DND-41 (cell line): ENCODE measurements around the gene NDUFC2.

Experiments used
- ATAC-seq: fragments of 200-7000 bp; cut with Tn5 transposase; 3 replicates; pipeline ENCODE4 v1.9.1; 2021; ENCODE audit warnings: low read depth; ENCODE audit not compliant: insufficient read depth
- DNase-seq: peaks from one replicate; pipeline ENCODE4 v3.0.0-alpha.2; 2020
- H2AFZ ChIP-seq: 2 replicates; pipeline ENCODE4 v1.6.0; 2012; ENCODE audit warnings: low read depth, low read length
- H3K27ac ChIP-seq: 2 replicates; pipeline ENCODE4 v1.5.1; 2012; ENCODE audit warnings: low read length, inconsistent platforms
- H3K27me3 ChIP-seq: fragments of 200-600 bp; sonication (generic); 2 replicates; pipeline ENCODE4 v1.6.0; 2012; ENCODE audit warnings: low read length, mild to moderate bottlenecking, inconsistent platforms; ENCODE audit not compliant: insufficient read depth, poor library complexity
- H3K36me3 ChIP-seq: 2 replicates; pipeline ENCODE4 v1.5.1; 2012; ENCODE audit warnings: low read length, inconsistent platforms; ENCODE audit not compliant: insufficient read depth
- H3K4me1 ChIP-seq: 2 replicates; pipeline ENCODE4 v1.5.1; 2012; ENCODE audit warnings: mild to moderate bottlenecking, low read length; ENCODE audit not compliant: insufficient read depth
- H3K4me2 ChIP-seq: 2 replicates; pipeline ENCODE4 v1.6.0; 2012; ENCODE audit warnings: mild to moderate bottlenecking, moderate library complexity, low read length, inconsistent platforms; ENCODE audit not compliant: insufficient read depth
- H3K4me3 ChIP-seq, 2 experiments: fragments of 200-600 bp in 1 of 2; shearing (Covaris generic) in 1 of 2; 2 replicates each; pipeline ENCODE4 v1.5.1; 2012 to 2016; ENCODE audit warnings: inconsistent platforms in 2 of 2, low read length in 2 of 2, mild to moderate bottlenecking in 2 of 2, low read depth in 1 of 2, moderate library complexity in 1 of 2
- H3K79me2 ChIP-seq: 2 replicates; pipeline ENCODE4 v1.6.0; 2012; ENCODE audit warnings: low read length, inconsistent platforms; ENCODE audit not compliant: insufficient read depth
- H3K9ac ChIP-seq: 2 replicates; pipeline ENCODE4 v1.6.0; 2012; ENCODE audit warnings: low read depth, mild to moderate bottlenecking, inconsistent platforms, low read length, moderate library complexity
- H3K9me3 ChIP-seq: 2 replicates; pipeline ENCODE4 v1.5.1; 2012; ENCODE audit warnings: low read length, moderate library complexity, mild to moderate bottlenecking, inconsistent platforms; ENCODE audit not compliant: insufficient read depth, severe bottlenecking
- H4K20me1 ChIP-seq: 2 replicates; pipeline ENCODE4 v1.6.0; 2012; ENCODE audit warnings: low read length; ENCODE audit not compliant: insufficient read depth
- CTCF ChIP-seq: IDR thresholded peaks from 2 replicates; pipeline ENCODE4 v1.5.1; 2012; ENCODE audit warnings: borderline replicate concordance, low read length, moderate library complexity, mild to moderate bottlenecking; ENCODE audit not compliant: poor library complexity, severe bottlenecking; ENCODE audit errors: extremely low read depth
- EZH2 ChIP-seq: IDR thresholded peaks from 3 replicates; pipeline ENCODE4 v1.6.1; 2012; ENCODE audit warnings: borderline replicate concordance, low read depth, mild to moderate bottlenecking, moderate library complexity, low read length, inconsistent platforms; ENCODE audit not compliant: severe bottlenecking

NDUFC2 gene

GRCh38 chr11:78067704-78068103 is 12.0 kb downstream of the NDUFC2 start:
- Histone ChIP-seq H2AFZ (no peak overlapping the region), H3K4me2 (no peak overlapping the region), H3K79me2 (peaks cover 24% of the 10 kb centered on the region), H3K27me3 (no peaks in the 10 kb centered on the region), H3K36me3 (peaks cover 52% of the 10 kb centered on the region), H3K9ac (no peak overlapping the region), H3K9me3 (no peaks in the 10 kb centered on the region), H3K4me1 (no peaks in the 10 kb centered on the region), H3K4me3 (no peak overlapping the region), H4K20me1 (peaks cover 7% of the 10 kb centered on the region; the same call in 1 of the 2 replicates), H3K27ac (no peak overlapping the region)
- ATAC-seq (no peak), DNase-seq (no peak)
- TF ChIP-seq CTCF (no peak), EZH2 (no peak)

- Histone ChIP-seq H3K4me1 (no peaks in the 10 kb centered on the region), H3K36me3 (peaks cover 41% of the 10 kb centered on the region), H2AFZ (no peak overlapping the region), H3K27ac (no peak overlapping the region), H4K20me1 (no peaks in the 10 kb centered on the region; the same call in 1 of the 2 replicates), H3K79me2 (peaks cover 13% of the 10 kb centered on the region), H3K9me3 (no peaks in the 10 kb centered on the region), H3K4me2 (no peak overlapping the region), H3K27me3 (no peaks in the 10 kb centered on the region), H3K4me3 (no peak overlapping the region), H3K9ac (no peak overlapping the region)
- peak; percentile 47; the same call in 2 of the 3 replicates for ATAC-seq
- TF ChIP-seq EZH2 (no peak), CTCF (no peak)
- no peak for DNase-seq
Observed at GRCh38 chr11:78066471-78066870, 13.2 kb downstream of the NDUFC2 start.

- Histone ChIP-seq H3K4me1 (no peaks in the 10 kb centered on the region), H4K20me1 (no peaks in the 10 kb centered on the region; the same call in 1 of the 2 replicates), H3K9ac (no peak overlapping the region), H3K27me3 (no peaks in the 10 kb centered on the region), H3K4me3 (no peak overlapping the region), H3K4me2 (no peak overlapping the region), H3K36me3 (peaks cover 28% of the 10 kb centered on the region; the same call in 1 of the 2 replicates), H3K79me2 (peaks cover 3% of the 10 kb centered on the region; the same call in 1 of the 2 replicates), H2AFZ (no peak overlapping the region), H3K9me3 (no peaks in the 10 kb centered on the region), H3K27ac (no peak overlapping the region)
- DNase-seq (no peak), ATAC-seq (no peak)
- TF ChIP-seq EZH2 (no peak), CTCF (no peak)
Observed at GRCh38 chr11:78065203-78065602, 14.5 kb downstream of the NDUFC2 start.
